HG02678 (cell line): ENCODE data around the gene LAMA2.

Experiments
- ATAC-seq: cut with Tn5 transposase; IDR thresholded peaks from one replicate; pipeline ENCODE4 v1.9.1; 2021; ENCODE audit warnings: mild to moderate bottlenecking, moderate library complexity; ENCODE audit not compliant: unreplicated experiment

LAMA2 gene

DNA sequence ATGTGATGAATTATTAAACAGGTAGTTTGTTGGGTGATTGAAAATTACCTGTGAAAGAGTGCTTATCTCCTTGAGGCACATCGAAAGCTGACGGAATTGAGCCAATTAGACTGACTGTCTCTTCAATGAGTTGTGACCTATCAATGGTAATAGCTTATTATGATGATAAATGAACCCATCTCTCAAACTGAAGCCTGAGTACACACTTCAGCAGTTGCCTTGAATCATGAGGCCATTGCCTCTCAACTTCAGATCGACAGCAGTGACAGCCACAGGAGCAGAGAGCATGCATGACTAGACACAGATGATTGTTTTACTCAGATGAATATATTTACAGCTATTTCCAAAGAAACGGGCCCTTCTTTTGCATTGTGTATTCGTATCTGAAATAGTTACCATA, 323.9 kb downstream of the LAMA2 start:
- ATAC-seq, result no peak

DNA sequence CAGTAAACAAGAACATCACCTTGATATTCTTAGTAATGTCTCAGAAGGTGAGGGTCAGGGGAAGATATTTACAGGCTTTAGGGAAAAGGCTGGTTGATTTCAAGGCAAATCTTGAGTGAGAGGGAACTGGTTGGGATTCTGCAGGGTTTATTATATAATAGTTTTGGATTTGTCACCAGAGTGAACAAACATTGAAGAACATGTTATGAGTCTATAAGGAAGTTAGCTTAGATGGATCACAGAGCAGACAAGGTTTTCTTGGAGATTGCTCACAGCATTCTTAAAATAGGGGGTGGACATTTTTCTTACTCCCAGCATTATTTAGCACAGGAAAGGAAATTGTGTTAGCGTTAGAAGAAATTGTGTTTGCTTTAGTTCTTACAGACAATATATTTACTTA, 324.9 kb downstream of the LAMA2 start:
- no peak for ATAC-seq

DNA sequence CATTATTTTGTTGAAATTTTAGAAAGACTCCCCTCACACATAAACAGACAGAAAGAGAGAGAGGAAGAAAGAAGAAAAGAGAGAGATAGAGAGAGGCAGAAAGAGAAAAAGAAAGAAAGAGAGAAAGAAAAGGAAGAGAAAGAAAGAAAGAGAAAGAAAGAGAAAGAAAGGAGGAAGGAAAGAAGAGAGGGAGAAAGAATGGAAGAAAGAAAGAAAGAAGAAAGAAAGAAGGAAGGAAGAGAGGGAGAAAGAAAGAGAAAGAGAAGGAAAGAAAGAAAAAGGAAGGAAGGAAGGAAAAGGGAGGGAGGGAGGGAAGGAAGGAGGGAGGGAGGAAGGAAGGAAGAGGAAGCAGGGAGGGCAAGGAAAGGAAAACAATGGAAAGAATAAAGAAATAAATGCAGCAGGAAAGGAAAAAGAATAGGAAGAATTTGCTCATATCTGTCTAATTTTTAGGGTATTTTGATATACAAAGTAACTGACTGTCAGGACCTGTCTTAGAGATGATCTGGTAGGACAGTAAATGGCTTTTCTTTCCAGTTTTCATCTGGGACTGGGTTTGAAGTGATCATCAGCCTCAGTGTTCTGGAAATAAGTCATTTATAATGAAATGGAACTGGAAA, 325.6 kb downstream of the LAMA2 start:
- no peak for ATAC-seq

DNA sequence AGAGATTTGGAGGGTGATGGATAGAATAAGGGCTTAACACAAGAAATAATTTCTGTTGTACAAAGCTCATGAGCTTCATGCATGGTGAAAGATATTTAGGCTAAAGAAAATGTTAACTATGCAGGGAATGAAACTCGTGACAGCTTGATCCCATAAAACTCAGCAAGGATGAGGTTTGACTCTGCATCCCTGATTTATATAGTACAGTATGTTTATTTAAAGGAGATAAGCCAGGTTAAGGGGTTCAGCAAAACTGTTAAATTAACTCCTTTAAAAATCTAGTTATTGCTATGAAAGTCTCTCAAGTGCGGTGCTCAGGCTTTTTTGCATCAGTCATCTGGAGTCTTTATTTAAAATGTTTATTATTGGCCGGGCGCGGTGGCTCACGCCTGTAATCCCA, 326.4 kb downstream of the LAMA2 start:
- ATAC-seq, result no peak

DNA sequence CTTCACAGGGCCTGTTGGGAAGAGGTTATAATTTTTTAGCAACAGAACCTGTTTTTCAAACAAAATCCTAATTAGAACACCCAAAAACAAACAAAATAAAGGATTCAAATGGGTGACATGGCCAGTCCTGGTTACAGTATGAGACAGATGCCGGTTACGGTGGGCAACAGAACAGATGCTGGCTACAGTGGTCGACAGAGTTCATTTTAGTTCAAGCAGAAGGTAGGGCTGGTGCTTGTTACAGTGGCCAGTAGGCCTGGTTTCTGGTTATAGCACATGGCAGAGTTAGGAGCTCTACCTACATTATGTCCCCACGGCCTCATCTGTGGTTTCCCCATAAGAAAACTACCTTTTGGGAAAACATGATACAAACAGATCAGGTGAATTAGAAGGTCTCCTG, 327.7 kb downstream of the LAMA2 start:
- ATAC-seq, result no peak

DNA sequence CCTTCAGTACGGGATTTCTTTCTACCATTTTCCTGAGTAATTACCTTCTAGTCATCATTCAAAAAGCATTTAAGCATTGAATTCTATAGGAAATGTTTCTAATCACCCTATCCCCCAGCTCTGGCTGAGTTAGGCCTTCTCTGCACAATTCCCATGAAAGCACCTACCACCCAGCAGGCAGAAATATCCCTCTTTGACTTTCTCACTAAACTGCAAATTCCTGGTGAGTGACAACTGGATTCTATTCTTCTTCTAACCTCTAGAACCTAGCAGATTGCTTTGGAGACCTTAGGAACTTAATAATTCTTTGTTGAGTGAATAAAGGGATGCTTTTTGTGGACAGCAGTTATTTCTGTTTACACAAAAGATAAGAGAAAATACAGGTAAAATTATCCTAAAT, 328.7 kb downstream of the LAMA2 start:
- ATAC-seq, result no peak

DNA sequence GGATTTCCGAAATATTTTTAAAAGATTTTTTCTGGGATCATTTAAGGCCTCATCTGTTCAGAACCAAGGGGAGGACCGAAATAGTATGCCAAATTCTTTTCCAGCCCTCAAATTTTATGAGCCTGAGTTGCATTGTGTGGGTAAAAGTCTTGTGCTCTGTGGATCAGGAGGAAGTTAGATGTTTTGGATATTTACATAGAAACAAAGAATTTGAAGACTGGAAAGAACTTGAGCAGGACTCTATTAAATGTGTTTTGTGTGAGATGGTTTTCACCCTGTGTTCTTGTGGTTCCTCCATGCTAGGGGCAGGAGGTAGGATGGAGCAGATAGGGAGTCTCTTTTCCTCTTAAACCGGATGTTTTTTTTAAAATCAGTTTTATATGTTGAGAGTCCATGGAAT, 329.1 kb downstream of the LAMA2 start:
- no peak for ATAC-seq

DNA sequence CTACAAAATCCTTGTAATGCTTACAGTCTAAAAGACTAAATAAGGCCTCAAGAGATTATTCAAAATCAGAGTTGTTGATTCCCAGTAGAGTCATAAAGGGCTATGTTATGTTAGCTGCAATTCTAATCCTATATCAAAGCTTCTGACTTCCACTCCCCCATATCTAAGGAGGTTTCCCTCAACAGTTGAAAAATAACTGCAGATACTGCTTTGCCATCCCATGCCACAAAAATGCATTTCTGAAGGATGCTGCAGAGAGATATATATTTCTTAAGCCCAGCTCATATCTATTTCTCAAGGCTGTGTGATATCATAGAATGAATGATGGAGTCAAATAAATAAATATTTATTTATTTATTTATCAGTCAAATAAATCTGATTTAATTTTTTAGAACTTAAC, 332.3 kb downstream of the LAMA2 start:
- ATAC-seq, result no peak

DNA sequence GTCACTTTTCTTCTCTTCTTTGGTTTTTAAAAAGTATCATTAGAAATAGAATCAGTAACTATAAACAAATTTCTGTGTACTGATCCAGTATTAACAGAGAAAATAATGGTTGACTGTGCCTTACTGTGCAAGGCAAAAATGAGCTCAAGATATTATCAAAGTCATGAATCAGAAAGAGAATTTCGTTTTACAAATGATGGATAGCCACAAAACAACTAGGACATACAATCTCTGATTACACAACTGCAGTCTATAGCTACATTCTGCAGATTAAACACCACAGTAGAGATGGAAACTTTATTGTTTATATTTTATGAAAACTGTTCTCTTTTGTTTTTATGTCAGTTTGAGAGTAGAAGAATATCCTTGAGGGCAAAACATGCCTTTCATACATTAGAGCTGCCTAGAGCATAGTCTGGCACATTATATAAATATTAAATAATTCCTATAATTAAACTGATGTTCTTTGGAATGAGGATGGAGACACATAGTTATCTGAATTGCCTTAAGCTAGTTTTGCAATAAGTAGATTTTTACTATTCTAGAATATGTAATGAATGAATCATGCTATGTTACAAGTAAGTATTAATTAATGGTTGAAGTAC, 333.1 kb downstream of the LAMA2 start:
- ATAC-seq, result no peak

DNA sequence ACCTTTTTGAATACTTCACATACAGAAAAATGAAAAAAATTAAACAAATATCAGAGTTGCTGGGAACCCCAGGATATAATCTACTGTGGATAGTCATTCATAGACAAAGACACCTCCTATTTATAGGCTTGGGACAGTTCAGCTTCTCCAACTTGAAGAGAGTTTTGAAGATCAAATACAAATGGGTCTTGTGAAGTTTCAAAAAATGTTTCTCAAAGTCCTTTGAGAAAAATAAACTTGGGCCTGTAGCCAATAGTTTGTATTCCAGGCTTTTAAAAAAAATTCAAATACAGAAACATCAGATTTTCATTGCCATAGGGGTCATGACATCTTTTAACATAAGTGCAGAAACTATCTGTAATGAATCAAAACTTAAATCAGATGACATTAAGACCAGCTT, 334.8 kb downstream of the LAMA2 start:
- ATAC-seq, result no peak

DNA sequence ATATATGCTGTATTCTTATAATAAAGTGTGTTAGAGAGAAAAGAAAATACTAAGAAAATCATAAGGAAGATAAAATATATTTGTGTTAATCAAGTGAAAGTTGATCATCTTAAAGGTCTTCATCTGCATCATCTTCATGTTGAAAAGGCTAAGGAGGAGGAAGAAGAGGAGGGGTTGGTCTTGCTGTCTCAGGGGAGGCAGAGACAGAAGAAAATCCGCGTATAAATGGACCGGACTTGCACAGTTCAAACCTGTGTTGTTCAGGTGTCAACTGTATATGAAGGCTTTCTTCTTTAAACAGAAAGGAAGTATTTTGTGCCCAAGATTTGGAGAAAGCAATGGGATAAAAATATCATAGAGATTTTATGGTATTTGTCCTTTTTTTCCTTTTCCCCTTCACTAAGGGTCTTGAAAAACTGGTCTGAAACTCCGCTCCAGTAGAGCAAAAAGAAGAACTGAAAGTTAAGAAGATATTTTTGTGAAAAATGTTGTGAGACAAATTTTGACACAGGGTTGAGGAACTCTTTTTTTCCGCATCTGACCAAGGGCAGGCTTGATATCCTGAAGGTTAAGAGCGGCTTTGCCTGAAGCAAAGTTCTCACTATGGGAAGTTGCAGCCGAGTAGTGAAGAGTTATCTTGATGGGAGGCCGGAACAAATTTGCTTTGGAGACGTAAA, 350.7 kb downstream of the LAMA2 start:
- ATAC-seq, result peak; percentile 51

DNA sequence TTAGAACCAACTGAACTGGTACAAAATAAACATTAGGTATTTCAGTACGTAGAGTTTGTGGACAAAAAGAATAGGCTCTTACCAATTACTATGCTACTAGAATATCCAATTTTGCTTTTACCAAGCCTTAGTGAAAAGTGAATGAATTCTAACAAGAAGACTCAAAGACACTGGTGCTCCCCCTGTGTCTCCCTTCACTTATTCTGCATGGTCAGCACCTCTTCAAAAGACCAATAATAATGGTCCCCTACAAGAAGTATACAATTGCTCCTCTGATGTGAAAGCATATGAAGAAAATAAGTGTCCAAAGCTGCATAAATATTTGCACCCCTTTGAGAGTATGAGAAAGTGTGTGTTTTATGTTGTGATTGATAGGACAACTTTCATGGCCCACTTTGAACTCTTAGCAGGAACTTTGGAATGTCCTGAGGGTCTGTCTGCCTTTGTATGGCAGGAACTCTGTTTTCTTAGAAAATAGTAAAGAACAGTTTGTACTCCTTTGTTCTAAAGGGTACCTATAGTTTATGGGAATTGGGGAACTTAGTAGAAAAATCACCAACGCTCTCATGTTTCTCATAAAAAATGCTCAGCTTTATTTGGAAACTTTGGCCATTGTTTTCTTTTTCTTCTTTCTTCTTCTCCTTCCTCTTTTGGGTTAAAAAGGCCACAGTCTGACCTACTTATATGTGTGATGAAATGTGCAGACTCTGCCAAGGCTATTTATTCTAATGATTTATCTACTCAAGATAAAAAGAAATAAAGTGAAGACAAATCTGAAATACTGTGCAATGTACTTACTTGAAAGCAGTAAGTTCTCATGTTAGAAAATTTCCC, 352.4 kb downstream of the LAMA2 start:
- ATAC-seq, result no peak

DNA sequence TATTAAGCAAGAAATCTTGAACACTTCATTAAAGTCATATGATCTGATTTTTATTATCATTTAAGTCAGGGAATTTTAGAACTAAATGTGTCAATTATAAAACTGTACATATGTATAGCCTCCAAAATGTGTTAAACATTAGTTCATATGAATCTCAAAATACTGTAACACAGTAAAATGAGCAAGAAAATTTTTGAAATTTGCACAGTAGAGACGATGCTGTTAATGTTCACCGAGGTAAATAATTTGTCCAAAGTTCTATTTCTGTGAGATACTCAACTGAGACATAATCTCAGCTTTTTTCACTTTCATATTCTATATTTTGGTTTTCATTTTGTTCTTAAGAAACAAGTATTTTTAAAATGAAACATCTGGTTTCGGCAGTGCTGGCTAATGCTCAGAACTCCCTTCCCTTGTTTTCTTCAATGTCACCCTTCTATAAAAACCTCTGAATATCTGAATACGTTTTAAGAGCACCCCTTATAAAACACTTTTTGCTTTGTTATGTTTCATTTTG, 353.1 kb downstream of the LAMA2 start:
- ATAC-seq, result peak; percentile 78

DNA sequence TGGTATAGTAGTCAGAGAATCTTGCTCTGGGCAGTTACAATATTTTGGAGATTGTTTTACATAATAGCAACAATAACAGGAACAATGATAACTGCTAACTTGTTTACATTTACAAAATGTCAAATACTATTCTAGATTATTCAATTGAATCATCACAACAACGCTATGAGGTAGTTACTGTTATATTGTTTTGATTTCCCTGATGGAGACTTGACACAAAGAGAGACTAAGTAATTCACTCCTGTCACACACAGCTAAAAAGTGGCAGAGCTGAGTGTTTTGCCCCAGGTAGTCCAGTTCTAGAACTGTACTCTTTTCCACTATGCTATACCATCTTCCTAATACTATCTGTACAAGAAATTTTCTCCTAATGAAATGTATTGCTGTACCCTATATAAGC, 356.1 kb downstream of the LAMA2 start:
- ATAC-seq, result no peak

DNA sequence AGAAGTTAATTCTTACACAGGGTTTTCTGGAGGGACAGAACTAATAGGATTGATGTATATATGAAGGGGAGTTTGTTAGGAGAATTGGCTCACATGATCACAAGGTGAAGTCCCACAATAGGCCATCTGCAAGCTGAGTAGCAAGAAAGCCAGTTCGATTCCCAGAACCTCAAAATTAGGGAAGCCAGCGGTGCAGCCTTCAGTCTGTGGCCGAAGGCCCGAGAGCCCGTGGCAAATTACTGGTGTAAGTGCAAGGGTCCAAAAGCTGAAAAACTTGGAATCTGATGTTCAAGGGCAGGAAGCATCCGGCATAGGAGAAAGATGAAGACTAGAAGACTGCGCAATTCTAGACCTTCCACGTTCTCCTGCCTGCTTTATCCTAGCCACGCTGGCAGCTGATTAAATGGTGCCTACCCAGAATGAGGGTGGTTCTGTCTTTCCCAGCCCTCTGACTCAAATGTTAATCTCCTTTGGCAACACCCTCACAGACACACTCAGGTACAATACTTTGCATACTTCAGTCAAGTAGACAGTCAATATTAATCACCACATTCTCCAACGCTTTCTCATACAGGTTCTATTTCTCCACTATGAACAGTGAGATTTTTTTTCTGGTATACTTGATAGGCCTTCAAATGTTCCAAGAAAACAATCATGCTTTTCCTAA, 357.0 kb downstream of the LAMA2 start:
- no peak for ATAC-seq

DNA sequence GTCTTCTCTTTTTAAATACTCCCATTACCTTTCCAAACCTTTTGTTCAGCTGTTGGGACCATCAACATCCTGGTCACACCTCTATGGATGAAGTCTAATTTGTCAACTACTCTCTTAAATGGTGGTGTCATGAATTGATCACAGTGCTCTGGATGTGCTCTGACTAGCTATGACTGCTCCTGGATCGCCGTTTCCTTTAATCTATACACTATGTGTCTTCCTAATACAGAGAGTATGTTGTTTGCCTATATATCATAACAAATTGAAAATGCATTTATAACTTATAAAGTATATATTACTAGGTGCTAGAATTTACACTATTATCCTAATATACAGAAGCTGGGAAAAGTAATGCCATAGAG, 357.5 kb downstream of the LAMA2 start:
- ATAC-seq, result no peak

DNA sequence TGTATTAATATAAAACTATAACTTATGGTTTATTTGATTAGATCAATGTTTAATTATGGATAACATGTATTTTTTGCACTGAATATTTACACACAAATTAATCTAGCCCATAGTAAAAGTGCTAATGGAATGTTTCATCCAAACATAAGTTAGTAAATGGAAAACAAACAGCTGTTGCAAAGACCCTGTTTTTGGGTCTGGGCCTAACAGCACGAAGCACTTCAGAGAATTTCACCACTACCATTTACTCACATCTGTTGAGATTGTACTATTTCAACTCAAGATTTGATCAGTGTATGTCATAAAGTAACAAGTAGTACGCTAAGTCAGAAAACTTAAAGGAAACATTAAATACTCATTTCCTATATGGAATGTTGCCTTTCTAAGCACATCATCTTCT, 359.6 kb downstream of the LAMA2 start:
- ATAC-seq, result no peak

DNA sequence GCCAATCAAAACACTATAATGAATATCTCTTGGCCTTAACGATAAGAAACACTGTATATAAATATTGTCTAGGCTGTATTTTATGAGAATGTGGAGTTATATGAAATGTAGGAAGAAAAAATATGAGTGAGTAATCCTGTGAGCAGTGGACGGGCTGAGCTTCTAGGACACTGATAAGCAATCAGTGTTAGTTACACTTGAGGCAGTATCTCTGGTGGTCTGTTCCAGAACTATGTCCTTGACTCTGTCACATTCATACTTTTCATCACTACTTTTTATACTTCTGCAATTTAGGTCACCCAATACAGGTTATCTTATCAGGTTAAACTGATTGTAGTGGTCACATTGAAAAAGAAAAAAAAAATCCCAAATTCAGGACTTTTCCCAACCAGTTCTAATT, 360.4 kb downstream of the LAMA2 start:
- no peak for ATAC-seq

DNA sequence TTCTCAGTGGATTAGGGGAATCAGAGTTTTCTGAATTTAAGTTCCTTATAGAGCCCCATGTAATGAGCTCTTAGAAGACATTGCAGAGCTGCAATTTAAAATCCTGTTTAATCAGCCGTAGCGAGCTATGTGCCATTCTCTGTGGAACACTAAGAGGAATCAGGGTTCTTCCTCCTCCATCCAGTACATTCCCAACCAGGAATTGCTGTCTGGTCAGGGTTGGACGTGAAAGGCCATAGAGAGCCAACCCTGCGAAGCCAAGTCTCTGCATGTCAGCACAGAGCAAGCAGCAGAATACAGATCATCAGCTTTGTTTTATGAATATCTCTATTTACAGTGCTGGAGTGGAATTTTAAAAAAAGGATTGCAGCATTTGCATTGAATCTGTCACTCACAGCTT, 366.0 kb downstream of the LAMA2 start:
- ATAC-seq, result no peak

DNA sequence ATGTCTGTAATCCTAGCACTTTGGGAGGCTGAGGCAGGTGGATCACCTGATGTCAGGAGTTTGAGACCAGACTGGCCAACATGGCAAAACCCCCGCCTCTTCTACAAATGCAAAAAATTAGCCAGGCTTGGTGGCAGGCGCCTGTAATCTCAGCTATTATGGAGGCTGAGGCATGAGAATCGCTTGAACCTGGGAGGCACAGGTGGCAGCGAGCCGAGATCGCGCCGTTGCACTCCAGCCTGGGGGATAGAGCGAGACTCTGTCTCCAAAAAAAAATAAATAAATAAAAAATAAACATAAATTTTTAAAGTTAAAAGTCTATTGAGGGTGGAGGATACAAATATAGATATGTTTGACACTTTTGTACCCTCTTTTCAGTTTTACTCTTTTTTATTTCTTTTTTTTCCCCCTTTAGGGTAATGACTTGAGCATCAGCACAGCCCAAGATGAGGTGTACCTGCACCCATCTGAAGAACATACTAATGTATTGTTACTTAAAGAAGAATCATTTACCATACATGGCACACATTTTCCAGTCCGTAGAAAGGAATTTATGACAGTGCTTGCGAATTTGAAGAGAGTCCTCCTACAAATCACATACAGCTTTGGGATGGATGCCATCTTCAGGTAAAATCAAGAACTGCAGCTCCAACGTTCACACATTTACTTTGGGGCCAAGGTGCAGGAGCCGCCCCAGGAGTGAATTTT, 368.9 kb downstream of the LAMA2 start:
- ATAC-seq, result peak; percentile 90
